B cell (primary cell): ENCODE results near the gene TMEM116.

Source experiments
- CTCF ChIP-seq: fragments of 200-600 bp; IDR thresholded peaks from one replicate; pipeline ENCODE4 v1.8.0; 2022; ENCODE audit warnings: antibody characterized with exemption, mild to moderate bottlenecking
- EZH2 ChIP-seq: IDR thresholded peaks from 2 replicates; pipeline ENCODE4 v1.6.1; 2012; ENCODE audit warnings: borderline replicate concordance, low read depth, mild to moderate bottlenecking, moderate library complexity, low read length; ENCODE audit not compliant: insufficient read depth, poor library complexity, severe bottlenecking

- TF ChIP-seq CTCF (no peak), EZH2 (no peak)
Measured at GRCh38 chr12:111992464-111992863, 20.5 kb downstream of the TMEM116 start.
